22Rv1 (cell line): ENCODE data around the gene MRPS33.

Experiments
- CTCF ChIP-seq: fragments of 450-650 bp; IDR thresholded peaks from 2 replicates; pipeline ENCODE4 v1.5.1; 2017; ENCODE audit warnings: mild to moderate bottlenecking
- ZFX ChIP-seq: fragments of 450-650 bp; IDR thresholded peaks from 2 replicates; pipeline ENCODE4 v1.6.1; 2017; ENCODE audit warnings: antibody characterized with exemption, borderline replicate concordance

GRCh38 chr7:141023295-141023694, 8.5 kb upstream of the MRPS33 start:
- TF ChIP-seq CTCF: no peak
- TF ChIP-seq ZFX: no peak
